SJCRH30 (cell line): Measurements from ENCODE around the gene ESRRB. TPM values are rescaled to one million over a fixed set of nuclear protein-coding genes. Genes with fewer than 3 reads are reported as not detected.

ENCODE experiments used
- DNase-seq, 2 experiments: peaks; one replicate each; pipeline ENCODE4 v3.0.0-alpha.2; 2015 to 2020
- H3K27ac ChIP-seq: fragments of 250-450 bp; sonication (Bioruptor Pico); 2 replicates; pipeline ENCODE4 v1.5.1; 2020; ENCODE audit warnings: mild to moderate bottlenecking, moderate library complexity
- H3K27me3 ChIP-seq: fragments of 250-450 bp; sonication (Bioruptor Pico); 2 replicates; pipeline ENCODE4 v1.5.1; 2020; ENCODE audit warnings: mild to moderate bottlenecking, moderate library complexity
- H3K36me3 ChIP-seq: fragments of 250-450 bp; sonication (Bioruptor Pico); 2 replicates; pipeline ENCODE4 v1.5.1; 2020; ENCODE audit warnings: mild to moderate bottlenecking, moderate library complexity
- H3K4me1 ChIP-seq: fragments of 250-450 bp; sonication (Bioruptor Pico); 2 replicates; pipeline ENCODE4 v1.5.1; 2020; ENCODE audit warnings: mild to moderate bottlenecking, moderate library complexity
- H3K4me3 ChIP-seq: fragments of 250-450 bp; sonication (Bioruptor Pico); 2 replicates; pipeline ENCODE4 v1.5.1; 2020; ENCODE audit warnings: mild to moderate bottlenecking, moderate library complexity
- H3K9me3 ChIP-seq: fragments of 250-450 bp; sonication (Bioruptor Pico); replicated peaks from 2 replicates; pipeline ENCODE4 v1.5.1; 2020; ENCODE audit warnings: mild to moderate bottlenecking, moderate library complexity
- total RNA-seq: library from RNA; depleted of rRNA; stranded (reverse); fragments of >200 nt; shearing (Covaris generic); gene quantifications from 2 replicates; pipeline ENCODE4 v1.2.3, GENCODE V29; 2014; rRNA removed

ESRRB gene
- total RNA-seq, 1 experiment from 2014 or later, result 0.20 TPM

GRCh38 chr14:76537906-76538647, 162.1 kb downstream of the ESRRB start:
- Histone ChIP-seq H3K9me3 (no peaks in the 10 kb centered on the region), H3K36me3 (no peaks in the 10 kb centered on the region), H3K27ac (no peak overlapping the region), H3K27me3 (no peaks in the 10 kb centered on the region), H3K4me3 (no peak overlapping the region), H3K4me1 (no peaks in the 10 kb centered on the region)
- DNase-seq, result no peak

- no peak for DNase-seq
- H3K9me3 ChIP-seq, result no peaks in the 10 kb centered on the region
- no peaks in the 10 kb centered on the region for H3K4me1 ChIP-seq
- no peaks in the 10 kb centered on the region for H3K27me3 ChIP-seq
- H3K36me3 ChIP-seq, result no peaks in the 10 kb centered on the region
- no peak overlapping the region for H3K4me3 ChIP-seq
- H3K27ac ChIP-seq, result no peak overlapping the region
Measured at GRCh38 chr14:76538648-76539008, 162.7 kb downstream of the ESRRB start.

GRCh38 chr14:76539130-76539529, 163.2 kb downstream of the ESRRB start:
- DNase-seq, result no peak
- H3K9me3 ChIP-seq, result no peaks in the 10 kb centered on the region
- H3K27me3 ChIP-seq, result no peaks in the 10 kb centered on the region
- no peak overlapping the region for H3K4me3 ChIP-seq
- H3K4me1 ChIP-seq, result no peaks in the 10 kb centered on the region
- H3K27ac ChIP-seq, result no peak overlapping the region
- H3K36me3 ChIP-seq, result no peaks in the 10 kb centered on the region

GRCh38 chr14:76541594-76542219, 165.8 kb downstream of the ESRRB start:
- no peaks in the 10 kb centered on the region for H3K9me3 ChIP-seq
- H3K4me1 ChIP-seq, result no peaks in the 10 kb centered on the region; the same call in 1 of the 2 replicates
- H3K27me3 ChIP-seq, result no peaks in the 10 kb centered on the region
- no peak overlapping the region for H3K27ac ChIP-seq
- no peak for DNase-seq
- no peak overlapping the region for H3K4me3 ChIP-seq
- no peaks in the 10 kb centered on the region for H3K36me3 ChIP-seq

- H3K36me3 ChIP-seq, result no peaks in the 10 kb centered on the region
- DNase-seq, result peak; percentile 66 to 80
- H3K9me3 ChIP-seq, result no peaks in the 10 kb centered on the region
- H3K27ac ChIP-seq, result no peak overlapping the region
- no peaks in the 10 kb centered on the region for H3K27me3 ChIP-seq
- no peak overlapping the region for H3K4me3 ChIP-seq
- no peaks in the 10 kb centered on the region; the same call in 1 of the 2 replicates for H3K4me1 ChIP-seq
Measured at GRCh38 chr14:76546426-76547221, 170.7 kb downstream of the ESRRB start.

- H3K27me3 ChIP-seq, result no peaks in the 10 kb centered on the region
- H3K27ac ChIP-seq, result no peak overlapping the region
- no peaks in the 10 kb centered on the region; the same call in 1 of the 2 replicates for H3K4me1 ChIP-seq
- no peaks in the 10 kb centered on the region for H3K36me3 ChIP-seq
- no peaks in the 10 kb centered on the region for H3K9me3 ChIP-seq
- no peak for DNase-seq
- H3K4me3 ChIP-seq, result no peak overlapping the region
Measured at GRCh38 chr14:76547831-76548230, 171.9 kb downstream of the ESRRB start.

- Histone ChIP-seq H3K9me3 (no peaks in the 10 kb centered on the region), H3K36me3 (no peaks in the 10 kb centered on the region), H3K27me3 (no peaks in the 10 kb centered on the region), H3K27ac (no peak overlapping the region), H3K4me1 (no peaks in the 10 kb centered on the region; the same call in 1 of the 2 replicates), H3K4me3 (no peak overlapping the region)
- no peak for DNase-seq
Measured at GRCh38 chr14:76550534-76550933, 174.6 kb downstream of the ESRRB start.

GRCh38 chr14:76551116-76551515, 175.2 kb downstream of the ESRRB start:
- Histone ChIP-seq H3K27me3 (0 out of 2 replicates have a peak, but pooled peaks cover 4% of the 10 kb centered on the region), H3K9me3 (no peaks in the 10 kb centered on the region), H3K4me3 (no peak overlapping the region), H3K27ac (no peak overlapping the region), H3K4me1 (no peaks in the 10 kb centered on the region; the same call in 1 of the 2 replicates), H3K36me3 (no peaks in the 10 kb centered on the region)
- no peak for DNase-seq

Other genes starting within 250 kb of the ESRRB start
- 36.6 and 49.4 TPM in 2 replicates for gene GPATCH2L, start 224.2 kb upstream of the ESRRB start, total RNA-seq